Erythroblast (primary cell): ENCODE results near the gene MUS81.

ENCODE experiments used
- GATA1 ChIP-seq: IDR thresholded peaks from 2 replicates; pipeline ENCODE4 v1.6.1; 2011; ENCODE audit warnings: low read depth, mild to moderate bottlenecking, control low read depth, low read length, moderate library complexity
- POLR2A ChIP-seq: IDR thresholded peaks from 2 replicates; pipeline ENCODE4 v1.6.1; 2011; ENCODE audit warnings: mild to moderate bottlenecking, low read length

- no peak for TF ChIP-seq POLR2A
- TF ChIP-seq GATA1 = no peak
These were observed 20.7 kb downstream of the MUS81 start for GRCh38 chr11:65880844-65881421.
